ENCODE measurements around the gene MMS19.
"Not testable (repeated sequence)": the region's sequence is repeated elsewhere in the genome, so short reads cannot be mapped to it uniquely, and the experiment has no call there.

The MMS19 gene

DNA sequence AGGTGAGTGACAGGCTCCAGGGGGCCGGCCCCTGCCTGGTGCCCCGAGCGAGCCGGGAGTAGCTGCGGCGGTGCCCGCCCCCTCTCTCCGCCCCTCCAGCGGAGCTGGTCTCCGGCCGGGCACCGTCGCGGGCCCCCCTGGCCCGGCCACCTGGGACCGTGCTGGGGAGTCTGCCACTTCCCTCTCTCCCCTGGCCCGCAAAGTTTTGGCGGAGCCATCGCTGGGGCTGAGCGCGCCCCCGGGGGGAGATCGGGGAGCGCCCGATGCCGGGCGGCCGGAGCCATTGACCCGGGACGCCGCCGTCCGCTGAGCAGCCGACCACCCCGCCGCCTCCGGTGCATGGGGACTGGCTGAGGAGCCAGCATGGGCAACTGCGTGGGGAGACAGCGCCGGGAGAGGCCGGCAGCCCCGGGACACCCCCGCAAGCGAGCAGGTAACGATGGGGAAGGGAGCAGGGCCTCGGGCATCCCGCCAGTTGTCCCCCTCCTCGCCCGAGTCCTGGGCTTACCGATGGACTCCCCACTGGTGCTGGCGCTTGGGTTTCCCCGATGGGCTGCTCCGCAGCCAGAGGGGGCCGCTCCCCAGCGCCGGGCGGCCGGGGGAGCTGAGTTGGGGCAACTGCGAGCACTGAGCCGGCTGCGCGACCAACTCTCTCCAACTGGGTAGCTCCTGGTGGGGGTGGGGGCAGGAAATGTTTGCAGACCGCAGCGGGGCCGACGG is 779 bp upstream of the MMS19 start, which contains the start of gene UBTD1:
TSS of gene UBTD1 (plus strand) at position 84 of the 720 bp plus-strand sequence. CDS start at position 364, 280 bp downstream.
- peaks cover 18% of the 10 kb centered on the region for H3K27me3 Mint-ChIP-seq
- ATAC-seq: peak; percentile 1
- peak within 1 kb of the TSS; percentile 95 for H3K27ac Mint-ChIP-seq
- H3K36me3 Mint-ChIP-seq: no peaks in the 10 kb centered on the region
- peak within 1 kb of the TSS; percentile 98 for H3K4me3 Mint-ChIP-seq
- peaks cover 43% of the 10 kb centered on the region for H3K4me1 Mint-ChIP-seq
- no peaks in the 10 kb centered on the region for H3K9me3 Mint-ChIP-seq

DNA sequence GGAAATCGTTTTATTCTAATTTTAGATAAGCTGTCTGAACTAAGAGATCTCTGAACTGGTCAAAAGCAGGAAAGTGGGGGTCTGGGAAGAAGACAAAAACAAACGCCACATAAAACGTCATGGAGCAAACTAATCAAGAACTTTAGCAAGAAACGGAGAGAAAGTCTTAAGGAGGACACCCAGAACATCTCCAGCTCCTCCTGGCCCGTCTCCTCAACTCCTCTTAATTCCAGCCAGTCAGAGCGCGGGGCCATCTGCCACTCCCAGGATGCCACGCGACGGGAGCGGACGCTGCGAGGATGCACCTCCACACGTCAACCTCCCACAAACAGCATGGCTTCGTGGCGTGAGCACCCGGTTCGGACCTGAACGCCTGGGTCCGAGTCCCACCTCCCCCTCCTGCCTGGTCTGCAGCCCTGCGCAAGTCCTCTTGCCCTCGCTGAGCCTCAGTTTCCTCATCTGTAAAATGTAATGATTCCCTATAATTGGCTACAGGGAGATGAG is 598 bp downstream of the MMS19 start:
- no peaks in the 10 kb centered on the region for H3K36me3 Mint-ChIP-seq
- ATAC-seq: peak; percentile 43
- H3K27ac Mint-ChIP-seq: peak overlapping the region; percentile 95
- peak overlapping the region; percentile 98 for H3K4me3 Mint-ChIP-seq
- peaks cover 18% of the 10 kb centered on the region for H3K27me3 Mint-ChIP-seq
- H3K4me1 Mint-ChIP-seq: peaks cover 43% of the 10 kb centered on the region
- no peaks in the 10 kb centered on the region for H3K9me3 Mint-ChIP-seq

DNA sequence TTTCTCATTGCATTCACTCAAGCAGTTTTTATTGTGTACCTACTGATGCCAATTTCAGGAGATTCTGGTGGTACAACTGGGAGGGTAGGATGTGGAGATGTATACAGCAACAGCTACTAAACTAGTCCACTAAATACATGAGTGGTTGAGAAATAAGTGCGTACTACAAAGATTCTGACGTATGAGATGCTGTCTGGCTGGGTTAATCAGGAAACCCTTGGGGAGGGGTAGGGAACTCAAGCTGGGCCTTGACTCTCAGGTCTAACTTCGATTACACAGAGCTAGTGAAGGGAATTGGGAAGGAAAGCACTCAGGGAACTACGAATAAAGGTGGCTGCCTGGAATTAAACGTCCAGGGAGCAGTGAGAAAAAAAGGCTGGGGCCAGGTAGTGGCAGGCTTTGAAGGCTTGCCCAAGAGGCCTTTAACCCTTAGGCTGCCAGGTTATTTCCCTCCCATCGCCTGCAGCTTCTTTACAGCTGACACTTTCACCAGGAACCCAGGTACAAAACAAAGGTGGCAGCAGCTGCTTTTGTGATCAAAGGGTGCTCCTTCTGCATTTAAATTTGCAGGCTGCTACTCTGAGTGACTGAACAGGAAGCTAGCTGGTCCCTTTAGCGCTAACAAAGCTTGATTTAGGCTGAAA is 3.2 kb downstream of the MMS19 start:
- Mint-ChIP-seq H3K27ac (no peak overlapping the region), H3K27me3 (peaks cover 3% of the 10 kb centered on the region), H3K4me1 (peaks cover 50% of the 10 kb centered on the region), H3K4me3 (no peak overlapping the region), H3K36me3 (no peaks in the 10 kb centered on the region), H3K9me3 (no peaks in the 10 kb centered on the region)
- no peak for ATAC-seq

DNA sequence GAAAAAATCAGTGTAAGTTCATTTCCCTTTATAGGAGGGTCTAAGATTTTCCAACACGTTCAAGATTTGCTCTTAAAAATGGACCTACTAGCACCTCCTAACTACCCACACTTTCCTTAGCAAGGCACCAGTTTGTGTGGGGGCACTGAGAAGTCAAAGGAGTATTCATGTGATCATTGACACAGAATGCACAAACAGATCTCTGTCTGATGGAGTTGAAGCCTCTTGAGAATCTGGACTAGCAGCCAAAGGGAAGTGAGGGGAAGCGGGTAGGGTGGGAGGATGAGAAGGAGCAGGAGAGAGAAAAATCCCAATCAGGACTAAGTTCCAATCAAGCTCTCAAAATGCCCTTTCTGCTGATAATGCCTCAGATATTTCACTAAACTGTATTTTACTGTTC is 4.1 kb downstream of the MMS19 start:
- no peaks in the 10 kb centered on the region for H3K27me3 Mint-ChIP-seq
- no peak overlapping the region for H3K27ac Mint-ChIP-seq
- H3K36me3 Mint-ChIP-seq: no peaks in the 10 kb centered on the region
- peaks cover 53% of the 10 kb centered on the region for H3K4me1 Mint-ChIP-seq
- H3K9me3 Mint-ChIP-seq: no peaks in the 10 kb centered on the region
- no peak for ATAC-seq
- no peak overlapping the region for H3K4me3 Mint-ChIP-seq

DNA sequence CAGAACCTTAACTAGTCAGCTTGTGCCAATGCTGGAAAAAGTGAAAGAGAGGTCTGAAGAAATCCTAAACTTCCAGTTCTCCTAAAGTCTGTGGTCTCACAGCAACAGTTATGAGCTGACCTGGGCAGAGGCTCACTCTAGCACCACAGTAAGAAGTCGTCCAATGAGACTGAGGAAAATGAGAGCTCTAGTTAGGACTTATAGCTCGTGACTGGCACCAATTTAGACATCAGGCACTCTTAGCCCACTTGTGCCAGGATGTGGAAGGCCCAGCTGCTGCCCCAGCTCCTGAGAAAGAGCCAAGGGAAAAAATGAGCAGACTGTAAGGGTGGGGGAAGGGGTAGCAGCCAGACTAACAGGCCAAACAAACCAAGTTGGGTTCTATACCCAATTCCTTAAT is 7.6 kb downstream of the MMS19 start:
- Mint-ChIP-seq H3K4me1 (peaks cover 39% of the 10 kb centered on the region), H3K27me3 (no peaks in the 10 kb centered on the region), H3K36me3 (peaks cover 4% of the 10 kb centered on the region), H3K4me3 (no peak overlapping the region), H3K9me3 (no peaks in the 10 kb centered on the region), H3K27ac (peak overlapping the region; percentile 55)
- no peak for ATAC-seq

DNA sequence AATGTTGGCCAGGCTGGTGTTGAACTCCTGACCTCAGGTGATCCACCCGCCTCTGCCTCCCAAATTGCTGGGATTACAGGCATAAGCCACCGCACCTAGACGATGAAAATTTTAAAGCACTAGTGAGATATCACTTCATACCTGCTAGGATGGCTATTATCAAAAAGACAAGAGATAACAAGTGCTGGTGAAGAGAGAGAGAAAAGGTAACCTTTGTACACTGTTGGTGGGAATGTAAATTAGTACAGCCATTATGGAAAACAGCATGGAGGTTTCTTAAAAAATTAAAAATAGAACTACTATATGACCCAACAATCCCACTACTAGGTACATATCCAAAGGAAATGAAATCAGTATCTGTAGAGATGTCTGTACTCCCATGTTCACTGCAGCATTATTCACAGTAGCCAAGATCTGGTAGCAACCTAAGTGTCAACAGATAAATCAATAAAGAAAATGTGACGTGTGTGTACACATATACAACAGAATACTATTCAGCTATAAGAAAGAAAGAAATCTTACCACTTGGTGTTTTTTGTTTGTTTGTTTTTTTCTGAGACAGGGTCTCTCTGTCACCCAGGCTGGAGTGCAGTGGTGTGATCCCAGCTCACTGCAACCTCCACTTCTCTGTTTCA is 12.5 kb downstream of the MMS19 start:
- no peak overlapping the region for H3K27ac Mint-ChIP-seq
- H3K9me3 Mint-ChIP-seq: no peaks in the 10 kb centered on the region
- H3K4me1 Mint-ChIP-seq: peaks cover 25% of the 10 kb centered on the region
- ATAC-seq: no peak
- H3K4me3 Mint-ChIP-seq: no peak overlapping the region
- H3K27me3 Mint-ChIP-seq: no peaks in the 10 kb centered on the region
- peaks cover 26% of the 10 kb centered on the region for H3K36me3 Mint-ChIP-seq

DNA sequence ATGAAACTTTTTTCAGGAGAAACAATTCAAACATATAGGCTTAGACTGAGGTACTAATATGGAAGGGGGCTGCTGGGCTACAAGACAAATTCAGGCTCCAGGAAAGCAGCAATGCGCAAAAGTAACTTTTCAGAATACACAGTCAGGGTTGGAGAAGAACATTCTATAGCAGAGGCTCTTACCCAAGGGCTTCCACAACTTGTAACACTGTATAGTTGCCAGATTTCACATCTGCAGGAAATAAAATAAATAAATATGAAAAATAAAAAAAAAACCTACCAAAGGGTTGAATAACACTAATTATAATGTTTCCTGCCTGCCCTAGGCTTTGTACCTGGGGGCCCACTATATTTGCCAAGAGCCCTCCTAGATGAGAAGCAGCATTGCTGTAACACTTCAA is 14.3 kb downstream of the MMS19 start:
- Mint-ChIP-seq H3K9me3 (no peaks in the 10 kb centered on the region), H3K4me1 (peaks cover 8% of the 10 kb centered on the region), H3K27ac (no peak overlapping the region), H3K36me3 (peaks cover 42% of the 10 kb centered on the region), H3K27me3 (no peaks in the 10 kb centered on the region), H3K4me3 (no peak overlapping the region)
- no peak for ATAC-seq

DNA sequence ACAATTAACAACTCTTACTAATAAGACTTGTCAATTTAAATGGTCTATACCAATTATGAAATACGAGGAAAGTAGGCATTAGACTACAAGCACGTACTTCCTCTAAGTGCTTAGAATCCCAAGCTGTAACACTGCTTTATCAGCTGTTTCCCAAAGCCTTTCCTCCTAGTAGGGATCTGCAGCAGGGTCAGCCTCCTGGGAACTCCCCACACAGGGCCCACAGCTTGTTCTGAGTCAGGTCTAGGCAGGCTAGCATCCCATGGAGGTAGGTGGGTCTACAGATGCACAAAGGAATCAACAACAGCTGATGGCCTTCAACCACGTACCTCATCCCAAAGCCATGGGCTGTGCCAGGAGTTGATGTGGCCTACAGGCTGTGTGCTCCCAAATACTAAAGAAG is 14.7 kb downstream of the MMS19 start:
- Mint-ChIP-seq H3K27ac (no peak overlapping the region), H3K27me3 (no peaks in the 10 kb centered on the region), H3K36me3 (peaks cover 42% of the 10 kb centered on the region), H3K4me3 (no peak overlapping the region), H3K9me3 (no peaks in the 10 kb centered on the region), H3K4me1 (peaks cover 5% of the 10 kb centered on the region)
- no peak for ATAC-seq

DNA sequence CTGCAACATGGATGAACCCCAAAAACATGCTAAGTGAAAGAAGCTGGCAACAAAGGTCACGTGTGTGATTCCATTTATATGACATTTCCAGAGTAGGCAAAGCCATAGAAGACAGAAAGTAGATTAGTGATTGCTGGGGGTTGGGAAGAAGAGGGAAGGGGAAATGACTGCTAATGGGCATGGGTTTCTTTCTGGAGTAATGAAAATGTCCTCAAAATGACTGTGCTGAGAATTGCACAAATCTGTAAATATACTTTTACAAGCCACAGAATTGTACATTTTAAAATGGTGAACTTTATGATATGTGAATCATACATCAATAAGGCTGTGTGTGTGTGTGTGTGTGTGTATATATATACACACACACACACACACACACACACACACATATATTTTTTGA is 15.8 kb downstream of the MMS19 start:
- no peak overlapping the region for H3K27ac Mint-ChIP-seq
- no peaks in the 10 kb centered on the region for H3K9me3 Mint-ChIP-seq
- no peaks in the 10 kb centered on the region for H3K27me3 Mint-ChIP-seq
- H3K4me1 Mint-ChIP-seq: peaks cover 5% of the 10 kb centered on the region
- H3K36me3 Mint-ChIP-seq: peaks cover 48% of the 10 kb centered on the region
- H3K4me3 Mint-ChIP-seq: no peak overlapping the region
- no peak for ATAC-seq

DNA sequence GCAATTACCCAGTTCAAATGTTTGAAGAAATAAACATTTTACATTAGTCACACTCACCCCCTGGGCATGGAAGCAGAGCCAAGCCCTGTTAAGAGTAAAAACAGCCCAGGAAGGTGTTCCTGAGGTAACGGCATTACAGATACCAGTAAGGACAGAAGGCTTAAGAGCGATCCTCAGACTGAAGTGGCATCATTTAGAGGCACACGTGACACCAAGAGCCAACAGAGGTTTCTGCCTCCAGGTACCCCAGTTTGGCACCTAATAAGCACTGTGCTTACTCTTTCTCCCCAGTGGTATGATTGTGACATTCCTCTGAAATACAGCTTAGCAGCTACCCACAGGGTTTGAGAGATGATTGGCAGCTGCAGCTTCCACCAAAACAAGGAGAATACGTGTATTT is 17.2 kb downstream of the MMS19 start:
- no peak for ATAC-seq
- Mint-ChIP-seq H3K27me3 (no peaks in the 10 kb centered on the region), H3K36me3 (peaks cover 61% of the 10 kb centered on the region), H3K9me3 (no peaks in the 10 kb centered on the region), H3K4me1 (peaks cover under 1% of the 10 kb centered on the region), H3K27ac (peak overlapping the region; percentile 35), H3K4me3 (no peak overlapping the region)

DNA sequence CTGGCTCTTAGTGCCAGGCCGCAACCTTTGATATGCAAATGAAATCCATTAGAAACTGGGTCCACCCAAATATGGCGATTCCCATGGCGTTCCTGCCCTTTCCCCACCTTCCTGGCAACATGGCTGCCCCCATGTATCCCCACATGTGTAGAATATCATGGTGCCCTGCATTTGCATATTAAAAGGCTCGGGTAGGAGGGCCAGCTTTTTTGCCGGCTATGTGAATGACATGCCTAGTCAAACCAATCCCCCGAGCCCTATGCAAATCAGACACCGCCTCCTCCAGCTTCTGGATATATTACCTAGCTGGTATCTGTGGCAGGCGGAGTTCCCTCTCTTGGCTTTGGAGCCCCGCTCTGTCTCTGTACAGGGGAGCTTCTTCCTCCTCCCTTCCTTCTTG is 18.3 kb downstream of the MMS19 start:
- H3K36me3 Mint-ChIP-seq: peaks cover 63% of the 10 kb centered on the region
- no peaks in the 10 kb centered on the region for H3K27me3 Mint-ChIP-seq
- no peak overlapping the region for H3K27ac Mint-ChIP-seq
- H3K4me1 Mint-ChIP-seq: no peaks in the 10 kb centered on the region
- H3K9me3 Mint-ChIP-seq: peaks cover 2% of the 10 kb centered on the region
- ATAC-seq: no peak
- no peak overlapping the region for H3K4me3 Mint-ChIP-seq

DNA sequence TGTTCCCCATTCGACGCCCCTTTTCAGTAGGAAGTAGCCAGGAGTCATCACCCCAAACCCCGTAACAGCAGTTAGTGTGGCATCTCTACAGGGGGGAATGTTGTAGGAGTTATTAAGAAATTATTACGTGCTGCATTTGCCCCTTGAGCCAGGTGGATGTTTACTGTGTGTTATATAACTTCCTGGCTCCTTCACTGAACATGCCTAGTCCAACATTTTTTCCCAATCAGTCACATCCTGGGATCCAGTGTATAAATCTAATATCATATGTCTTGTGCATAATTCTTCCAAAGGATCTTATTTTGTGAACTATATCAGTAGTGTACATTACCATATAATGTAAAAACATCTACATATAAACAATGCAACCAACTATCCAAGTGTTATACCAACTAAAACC is 18.8 kb downstream of the MMS19 start:
- H3K4me3 Mint-ChIP-seq, H3K27ac Mint-ChIP-seq, ATAC-seq, H3K9me3 Mint-ChIP-seq, H3K27me3 Mint-ChIP-seq, H3K4me1 Mint-ChIP-seq: not testable (repeated sequence)
- peaks cover 65% of the 10 kb centered on the region for H3K36me3 Mint-ChIP-seq

DNA sequence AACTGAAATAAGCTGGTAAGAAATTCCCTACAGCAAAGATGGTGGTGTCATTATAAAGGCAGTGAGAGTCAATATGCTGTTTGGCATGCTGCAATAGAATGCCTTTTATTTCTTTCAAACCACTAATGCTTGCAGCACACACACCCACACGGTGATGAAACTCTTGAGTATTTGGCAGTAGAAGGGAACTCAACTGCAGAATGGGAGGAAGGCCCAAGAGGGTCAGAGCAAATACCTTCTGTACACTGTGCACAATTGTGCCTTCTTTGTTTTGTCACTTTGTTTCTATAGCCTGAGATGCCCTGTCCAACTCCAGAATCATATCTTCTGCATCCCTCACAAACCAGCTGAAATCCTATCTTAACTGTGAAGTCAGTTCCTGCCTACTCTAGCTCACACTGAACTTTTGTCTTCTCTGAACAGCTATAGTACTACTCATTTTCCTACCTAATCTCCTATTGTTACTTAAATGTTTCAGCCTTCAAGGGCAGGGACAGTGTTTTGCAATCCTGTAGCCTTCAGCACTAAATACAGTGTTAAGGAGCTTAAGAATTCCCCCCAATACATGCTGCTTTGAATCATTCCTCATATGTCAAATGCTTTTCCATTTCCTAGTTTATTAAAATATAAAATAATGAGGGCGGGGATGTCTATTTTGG is 22.2 kb downstream of the MMS19 start:
- Mint-ChIP-seq H3K9me3 (peaks cover 3% of the 10 kb centered on the region), H3K36me3 (peaks cover 67% of the 10 kb centered on the region), H3K4me1 (no peaks in the 10 kb centered on the region), H3K4me3 (no peak overlapping the region), H3K27ac (no peak overlapping the region), H3K27me3 (no peaks in the 10 kb centered on the region)
- ATAC-seq: no peak

DNA sequence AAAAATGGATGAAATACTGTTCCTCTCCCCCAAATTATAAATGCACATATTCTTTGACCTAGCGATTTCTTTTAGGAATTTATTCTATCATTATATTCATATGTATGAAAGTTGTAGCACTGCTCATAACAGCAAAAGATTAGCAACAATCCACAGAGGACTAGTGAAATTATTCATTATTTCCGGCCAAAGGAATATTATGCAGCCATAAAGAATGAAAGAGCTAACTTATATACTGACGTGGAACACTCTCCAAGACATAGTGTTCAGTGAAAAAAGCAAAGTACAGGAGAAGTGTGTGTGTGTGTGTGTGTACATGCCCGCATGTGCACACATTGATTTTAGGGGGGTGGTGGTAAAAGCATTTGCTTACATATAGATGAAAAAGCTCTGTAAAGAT is 23.3 kb downstream of the MMS19 start:
- peaks cover 3% of the 10 kb centered on the region for H3K9me3 Mint-ChIP-seq
- no peak overlapping the region for H3K27ac Mint-ChIP-seq
- no peaks in the 10 kb centered on the region for H3K4me1 Mint-ChIP-seq
- no peaks in the 10 kb centered on the region for H3K27me3 Mint-ChIP-seq
- ATAC-seq: no peak
- peaks cover 58% of the 10 kb centered on the region for H3K36me3 Mint-ChIP-seq
- H3K4me3 Mint-ChIP-seq: no peak overlapping the region

DNA sequence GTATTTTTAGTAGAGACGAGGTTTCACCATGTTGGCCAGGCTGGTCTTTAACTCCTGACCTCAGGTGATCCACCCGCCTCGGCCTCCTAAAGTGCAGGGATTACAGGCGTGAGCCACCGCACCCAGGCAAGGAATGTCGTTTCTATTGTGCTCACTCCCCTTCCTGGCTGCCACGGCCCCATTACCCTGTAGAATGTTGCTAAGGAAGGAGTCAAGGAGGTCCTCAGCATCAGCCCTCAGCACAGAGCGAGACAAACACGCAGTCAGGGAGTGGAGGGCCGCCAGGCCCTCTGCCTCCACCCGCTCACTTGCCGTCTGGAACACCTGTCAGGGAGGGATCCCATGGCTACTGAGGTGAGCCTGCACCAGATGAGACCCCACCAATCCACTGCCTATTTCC is 29.4 kb downstream of the MMS19 start:
- not testable (repeated sequence) for ATAC-seq, H3K4me1 Mint-ChIP-seq, H3K4me3 Mint-ChIP-seq, H3K27me3 Mint-ChIP-seq, H3K27ac Mint-ChIP-seq, H3K9me3 Mint-ChIP-seq
- H3K36me3 Mint-ChIP-seq: peaks cover 26% of the 10 kb centered on the region

Measured in stimulated activated memory B cell treated with anti-CD40 and anti-IgM and Interleukin-4, amounts not matched to agents 10 μg/mL and 1 μg/mL and 100 μg/mL, for 72 hours (primary cell).